GM19043 (cell line): ENCODE data around the gene RFNG.
A peak's percentile ranks its signal among the peaks of the same experiment; 100 is the strongest.
"Not testable (repeated sequence)": the region's sequence is repeated elsewhere in the genome, so short reads cannot be mapped to it uniquely, and the experiment has no call there.

ENCODE experiments used
- ATAC-seq: cut with Tn5 transposase; IDR thresholded peaks from one replicate; pipeline ENCODE4 v1.9.1; 2021; ENCODE audit warnings: low read depth; ENCODE audit not compliant: unreplicated experiment

The RFNG gene

DNA sequence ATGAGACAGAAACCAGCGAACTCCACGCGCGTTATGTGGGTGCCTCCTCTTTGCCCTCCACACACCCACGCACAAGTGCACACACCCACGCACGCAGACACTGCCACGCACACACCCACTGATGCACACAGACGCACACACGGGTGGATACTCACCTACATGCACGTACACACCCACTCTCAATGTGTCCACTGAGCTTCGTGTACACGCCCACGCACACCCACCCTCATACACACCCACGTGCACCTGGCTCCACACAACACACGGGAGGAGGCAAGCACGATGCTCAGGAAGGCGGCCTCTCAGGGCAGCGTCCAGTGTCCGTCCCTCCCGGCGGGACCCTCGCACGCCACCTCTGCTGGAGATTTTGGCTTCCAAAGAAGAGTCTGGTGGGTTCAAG, 4.2 kb downstream of the RFNG start:
- ATAC-seq, result no peak

DNA sequence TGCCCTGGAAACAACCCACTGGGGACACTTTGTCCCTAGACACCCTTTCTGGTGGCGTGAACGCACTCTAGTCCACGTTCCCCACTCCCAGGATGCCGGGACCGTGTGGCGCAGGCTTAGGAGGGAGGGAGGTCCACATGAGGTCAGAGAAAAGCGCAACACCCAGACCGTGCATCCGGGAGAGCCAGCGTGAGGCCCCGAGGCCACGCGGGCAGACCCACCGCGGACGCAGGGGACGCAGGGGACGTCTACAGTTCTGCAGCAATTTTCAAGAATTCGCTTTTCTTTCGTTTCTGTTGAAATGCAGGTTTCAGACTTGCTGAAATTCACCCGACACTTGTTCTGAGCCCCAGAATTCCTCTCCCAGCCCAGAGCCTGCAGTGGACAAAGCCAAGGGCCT, 4.7 kb downstream of the RFNG start:
- ATAC-seq, result no peak

DNA sequence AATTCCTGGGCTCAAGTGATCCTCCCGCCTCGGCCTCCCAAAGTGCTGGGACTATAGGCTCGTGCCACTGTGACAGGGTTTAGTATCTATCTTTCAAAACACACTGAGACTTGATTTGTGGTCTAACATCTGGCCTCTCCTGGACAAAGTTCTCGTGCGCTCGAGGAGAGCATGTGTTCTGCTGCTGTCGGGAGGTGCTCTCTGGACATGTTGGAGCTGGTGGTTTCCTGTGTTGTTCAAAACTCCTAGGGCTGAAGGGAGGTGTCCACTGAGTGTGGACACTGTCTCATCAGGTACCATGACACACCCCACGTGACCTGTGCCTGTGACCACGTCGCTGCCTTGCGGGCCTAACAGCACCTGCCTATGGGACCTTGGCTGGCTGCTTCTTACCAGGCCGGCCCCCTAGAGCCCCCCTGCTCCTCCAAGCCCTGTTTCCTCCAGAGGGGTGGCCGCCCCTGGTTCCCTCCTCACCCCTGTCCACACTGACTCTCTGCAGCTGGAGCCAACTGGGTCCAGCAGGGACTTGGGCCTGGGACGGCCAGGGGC, 5.6 kb downstream of the RFNG start:
- ATAC-seq, result no peak

DNA sequence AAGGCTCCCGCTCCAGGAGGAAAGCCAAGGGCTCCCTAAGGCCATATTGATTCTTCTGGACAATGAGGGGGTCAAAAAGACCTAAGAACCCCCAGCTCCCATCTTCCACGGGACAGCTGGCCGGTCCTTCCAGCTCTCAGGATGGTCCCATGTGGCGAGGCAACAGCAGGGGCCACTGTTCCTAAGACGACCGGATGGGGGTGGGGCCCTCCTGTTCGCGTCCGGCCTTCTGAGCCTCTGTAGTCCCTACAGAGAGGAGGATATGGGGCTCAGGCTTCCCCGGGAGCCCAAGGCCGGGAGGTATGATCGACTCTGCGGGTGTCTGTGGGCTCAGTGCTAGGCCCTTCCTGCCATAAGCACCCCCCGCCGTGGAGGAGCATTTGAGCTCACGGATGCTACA, 8.1 kb downstream of the RFNG start:
- ATAC-seq, result no peak

DNA sequence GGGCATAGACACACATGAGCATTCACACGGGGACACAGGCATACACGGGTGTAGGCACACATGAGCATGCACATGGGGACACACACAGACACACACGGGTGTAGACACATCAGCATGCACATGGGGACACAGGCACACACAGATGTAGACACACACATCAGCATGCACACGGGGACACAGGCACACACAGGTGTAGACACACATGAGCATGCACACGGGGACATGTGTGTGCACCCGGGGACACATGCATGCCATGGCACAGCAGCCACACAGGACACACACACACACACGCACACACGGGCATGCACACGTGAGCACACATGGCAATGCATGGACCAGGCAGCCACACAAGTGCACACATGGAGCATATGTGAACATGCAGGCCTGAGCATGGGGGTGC, 9.0 kb downstream of the RFNG start:
- ATAC-seq, result no peak

DNA sequence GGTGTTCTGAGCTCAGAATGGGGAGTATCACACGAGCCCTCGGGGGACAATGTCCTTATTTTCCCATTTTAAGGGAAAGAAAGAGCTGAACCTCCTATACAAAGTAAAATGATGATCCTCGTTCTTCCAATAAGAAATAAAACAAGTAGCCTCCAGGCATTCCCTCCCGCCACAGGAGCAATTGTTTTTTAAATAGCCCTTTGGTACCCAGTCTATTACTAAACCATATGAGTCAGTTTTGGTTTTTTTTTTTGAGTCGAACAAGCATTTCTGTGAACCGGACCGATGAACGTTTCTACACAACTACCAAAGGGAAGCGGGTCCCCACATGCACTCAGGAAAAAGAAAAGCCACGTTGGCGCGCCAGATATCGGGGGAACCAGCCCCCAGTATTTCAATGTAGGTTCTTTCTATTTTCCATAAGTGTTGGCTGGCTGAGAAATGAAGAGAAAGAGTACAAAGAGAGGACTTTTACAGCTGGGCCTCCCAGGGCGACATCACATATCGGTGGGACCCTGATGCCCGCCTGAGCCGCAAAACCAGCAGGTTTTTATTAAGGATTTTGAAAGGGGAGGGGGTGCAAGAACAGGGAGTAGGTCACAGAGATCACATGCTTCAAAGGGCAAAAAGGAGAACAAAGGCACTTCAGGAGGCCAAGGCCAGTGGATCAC, 10.3 kb downstream of the RFNG start:
- ATAC-seq, result no peak

DNA sequence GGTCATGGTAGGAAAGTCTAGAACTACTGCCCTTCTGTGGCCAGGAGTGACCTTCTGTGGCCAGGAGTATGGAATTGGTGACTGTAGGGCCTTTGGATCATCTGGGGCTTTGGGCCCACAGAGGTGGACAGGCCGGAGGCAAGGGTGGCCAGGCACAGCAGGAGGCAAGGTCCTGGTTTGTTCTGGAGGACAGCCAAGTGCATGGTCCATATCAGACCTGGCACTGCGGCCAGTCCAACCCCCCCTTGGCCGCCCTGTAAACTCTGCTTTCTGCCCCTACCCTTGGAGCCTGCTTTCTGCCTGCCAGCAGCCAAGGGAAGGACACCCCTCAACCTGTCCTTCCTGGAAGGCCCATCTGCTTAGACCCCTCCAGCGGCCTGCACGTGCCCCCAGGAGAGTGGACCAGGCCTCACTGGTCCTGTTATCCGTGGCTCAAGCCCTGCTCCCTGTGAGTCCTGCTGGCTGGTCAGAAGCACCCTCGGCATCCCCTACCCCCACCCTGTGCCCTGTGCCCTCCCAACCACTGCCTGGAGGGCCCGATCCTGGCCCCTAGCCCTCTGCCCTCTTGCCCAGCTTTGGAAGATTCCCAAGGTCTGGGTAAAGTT, 11.8 kb downstream of the RFNG start:
- no peak for ATAC-seq

DNA sequence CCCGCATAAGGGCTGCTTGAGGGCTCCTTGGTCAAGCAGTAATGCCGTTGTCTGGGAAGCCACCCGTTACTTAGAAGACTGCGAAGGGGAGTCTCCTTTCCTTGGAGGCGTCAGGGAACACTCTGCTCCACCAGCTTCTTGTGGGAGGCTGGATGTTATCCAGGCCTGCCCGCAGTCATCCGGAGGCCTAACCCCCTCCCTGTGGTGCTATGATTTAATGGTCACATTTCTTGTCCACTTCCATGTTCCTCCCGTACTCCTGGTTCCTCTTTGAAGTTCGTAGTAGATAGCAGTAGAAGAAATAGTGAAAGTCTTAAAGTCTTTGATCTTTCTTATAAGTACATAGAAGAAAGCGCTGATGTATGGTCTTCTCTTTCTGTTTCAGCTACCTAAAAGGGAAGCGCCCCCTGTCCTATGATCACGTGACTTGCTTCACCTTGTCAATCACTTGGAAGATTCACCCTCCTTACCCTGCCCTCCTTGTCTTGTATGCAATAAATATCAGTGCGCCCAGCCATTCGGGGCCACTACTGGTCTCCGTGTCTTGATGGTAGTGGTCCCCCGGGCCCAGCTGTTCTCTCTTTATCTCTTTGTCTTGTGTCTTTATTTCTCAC, 12.7 kb downstream of the RFNG start:
- not testable (repeated sequence) for ATAC-seq

DNA sequence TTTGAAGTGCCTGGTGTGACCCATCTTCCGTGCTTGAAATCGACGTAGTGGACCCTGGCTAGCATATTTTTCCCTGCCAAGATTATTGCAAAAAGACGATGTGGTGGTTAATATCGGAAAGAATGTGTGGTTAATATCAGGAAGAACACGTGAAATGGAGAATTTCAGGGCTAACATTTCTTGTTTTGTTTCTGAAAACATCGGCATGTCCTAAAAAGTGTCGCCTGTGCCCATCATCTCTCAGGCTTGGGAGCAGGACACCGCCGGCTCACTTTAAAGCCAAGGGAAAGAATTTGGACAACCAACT, 13.8 kb downstream of the RFNG start:
- no peak for ATAC-seq

DNA sequence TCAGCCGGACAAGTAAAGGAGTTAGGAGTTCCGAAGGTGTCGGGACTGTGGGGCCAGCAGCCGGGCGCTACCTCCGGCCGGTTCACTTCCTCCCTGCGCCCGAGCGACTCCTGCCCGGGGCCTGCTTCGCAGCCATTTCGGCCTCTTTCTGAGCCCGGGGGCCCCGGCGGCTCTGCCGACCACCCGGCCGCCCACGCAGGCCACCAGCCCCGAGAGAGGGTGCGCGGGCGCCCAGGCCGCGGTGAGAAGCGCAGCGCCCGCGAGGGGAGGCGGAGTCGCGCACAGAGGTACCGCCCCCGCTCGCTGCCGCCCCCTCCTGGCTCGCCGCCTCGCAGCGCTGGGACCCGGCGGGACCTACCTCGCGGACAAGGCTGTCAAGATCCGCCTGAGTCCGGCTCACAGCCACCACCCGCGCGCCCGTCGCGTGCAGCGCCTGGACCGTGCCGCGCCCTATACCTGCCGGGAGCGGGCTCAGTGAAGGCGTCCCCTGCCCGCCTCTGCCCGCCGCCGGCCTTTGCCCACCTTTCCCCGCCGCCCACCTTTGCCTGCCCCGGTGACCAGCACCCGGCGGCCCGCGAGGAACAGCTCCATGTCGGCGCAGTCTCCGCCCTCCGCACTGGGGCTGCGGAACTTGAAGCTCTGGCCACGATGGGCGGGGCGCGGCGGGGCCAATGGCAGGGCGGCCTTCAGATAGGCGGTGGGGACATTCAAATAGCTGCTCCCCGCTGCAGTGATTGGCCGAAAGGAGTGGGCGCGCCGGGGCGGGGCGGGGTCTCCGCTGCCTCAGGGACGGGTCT, 14.3 kb downstream of the RFNG start, which contains the start of gene DCXR:
DCXR (minus strand) TSS at position 606 of the 797 bp plus-strand sequence; CDS start at position 591, 15 bp downstream.
- ATAC-seq, result peak; percentile 85

DNA sequence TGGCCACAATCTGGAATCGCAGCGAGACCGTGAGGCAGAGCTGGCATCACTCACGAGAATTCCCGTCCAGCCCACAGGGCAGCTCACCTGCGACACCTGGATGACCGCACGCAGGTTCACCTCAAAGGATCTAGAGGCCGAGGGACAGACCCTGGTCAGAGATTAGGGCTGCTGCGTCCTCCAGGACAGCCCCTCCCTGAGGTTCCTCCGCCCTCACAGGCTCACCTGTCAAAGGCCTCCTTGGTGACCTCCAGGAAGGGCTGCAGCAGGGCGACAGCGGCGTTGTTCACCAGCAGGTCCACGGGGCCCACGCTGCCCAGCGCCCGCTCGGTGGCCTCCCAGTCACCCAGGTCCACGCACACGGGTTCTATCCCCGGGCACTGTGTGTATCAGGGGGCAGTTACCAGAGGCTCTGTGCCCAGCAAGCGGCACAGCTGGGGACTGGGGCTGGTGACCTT, 14.9 kb downstream of the RFNG start:
- ATAC-seq, result no peak

DNA sequence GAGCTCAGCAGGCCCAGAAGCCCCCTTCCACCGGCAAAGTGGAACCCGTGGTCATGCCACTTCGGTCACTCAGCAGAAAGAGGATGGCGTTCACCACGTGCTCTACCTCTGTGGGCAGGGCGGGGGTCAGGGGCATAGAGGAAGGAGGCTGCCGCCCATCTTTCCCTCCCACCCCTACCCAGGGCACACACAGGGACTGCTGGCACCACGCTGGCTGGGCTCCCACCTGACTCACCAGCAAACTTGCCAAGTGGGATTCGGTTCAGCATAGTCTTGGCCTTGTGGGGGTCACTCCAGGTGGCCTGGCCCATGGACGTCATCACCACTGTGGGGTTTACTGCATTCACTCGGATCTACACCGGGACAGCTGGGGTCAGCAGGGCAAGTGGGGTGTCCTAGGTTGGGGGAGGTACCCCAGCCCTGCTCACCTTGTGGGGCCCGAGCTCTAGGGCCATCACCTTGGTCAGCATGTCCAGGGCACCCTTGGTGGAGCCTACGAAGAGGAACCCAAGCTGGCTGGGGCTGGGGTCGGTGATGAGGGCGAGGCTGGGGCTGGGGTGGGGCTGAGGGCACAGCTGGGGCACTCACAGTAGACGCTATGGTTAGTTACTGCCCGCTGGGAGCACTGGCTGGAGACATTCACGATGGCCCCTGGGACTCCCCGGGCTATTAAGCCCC, 15.5 kb downstream of the RFNG start:
- no peak for ATAC-seq

DNA sequence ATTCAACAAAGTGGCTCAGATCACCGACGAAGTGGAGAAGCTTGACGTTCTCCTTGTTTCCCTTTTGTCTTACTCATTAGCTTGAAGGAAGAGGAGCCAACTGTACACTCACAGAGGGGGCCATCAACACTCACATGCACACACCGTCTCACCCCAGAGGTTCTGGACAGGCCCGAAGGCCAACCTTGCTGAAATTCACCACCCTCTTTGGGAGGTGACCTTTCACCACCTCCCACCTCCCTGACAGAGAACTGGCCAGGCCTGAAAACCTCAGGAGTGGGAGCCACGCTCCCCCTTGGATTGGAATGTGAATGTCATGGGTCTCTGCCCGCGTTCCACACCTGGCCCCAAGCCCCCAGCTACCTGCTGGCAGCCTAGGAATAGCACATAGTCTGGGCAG, 16.1 kb downstream of the RFNG start:
- ATAC-seq, result no peak

DNA sequence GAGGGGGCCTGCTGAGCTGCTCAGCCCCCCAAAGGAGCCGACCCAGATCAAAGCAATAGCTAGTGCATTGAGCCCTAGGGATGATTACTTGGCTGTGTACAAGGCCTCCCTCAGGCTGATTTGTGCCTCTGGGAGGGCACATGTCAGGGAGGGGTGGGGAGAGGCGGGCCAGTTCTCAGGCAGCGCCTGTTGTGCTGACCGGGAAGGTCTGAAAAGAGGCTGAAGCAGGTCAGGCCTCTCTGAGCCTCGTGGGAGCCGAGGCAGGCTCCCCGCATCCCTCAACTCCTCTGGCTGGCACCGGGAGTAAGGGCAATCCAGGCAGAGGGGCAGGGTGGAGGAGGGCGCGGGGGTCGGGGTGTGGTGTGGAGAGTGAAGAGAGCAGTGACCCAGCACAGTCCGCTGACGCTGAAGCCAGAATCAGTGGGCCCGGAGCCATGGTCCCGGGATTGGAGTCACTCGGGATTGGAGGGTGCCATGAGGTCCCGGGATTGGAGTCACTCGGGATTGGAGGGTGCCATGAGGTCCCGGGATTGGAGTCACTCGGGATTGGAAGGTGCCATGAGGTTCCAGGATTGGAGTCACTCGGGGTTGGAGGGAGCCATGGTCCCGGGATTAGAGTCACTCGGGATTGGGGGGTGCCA, 17.1 kb downstream of the RFNG start:
- no peak for ATAC-seq

DNA sequence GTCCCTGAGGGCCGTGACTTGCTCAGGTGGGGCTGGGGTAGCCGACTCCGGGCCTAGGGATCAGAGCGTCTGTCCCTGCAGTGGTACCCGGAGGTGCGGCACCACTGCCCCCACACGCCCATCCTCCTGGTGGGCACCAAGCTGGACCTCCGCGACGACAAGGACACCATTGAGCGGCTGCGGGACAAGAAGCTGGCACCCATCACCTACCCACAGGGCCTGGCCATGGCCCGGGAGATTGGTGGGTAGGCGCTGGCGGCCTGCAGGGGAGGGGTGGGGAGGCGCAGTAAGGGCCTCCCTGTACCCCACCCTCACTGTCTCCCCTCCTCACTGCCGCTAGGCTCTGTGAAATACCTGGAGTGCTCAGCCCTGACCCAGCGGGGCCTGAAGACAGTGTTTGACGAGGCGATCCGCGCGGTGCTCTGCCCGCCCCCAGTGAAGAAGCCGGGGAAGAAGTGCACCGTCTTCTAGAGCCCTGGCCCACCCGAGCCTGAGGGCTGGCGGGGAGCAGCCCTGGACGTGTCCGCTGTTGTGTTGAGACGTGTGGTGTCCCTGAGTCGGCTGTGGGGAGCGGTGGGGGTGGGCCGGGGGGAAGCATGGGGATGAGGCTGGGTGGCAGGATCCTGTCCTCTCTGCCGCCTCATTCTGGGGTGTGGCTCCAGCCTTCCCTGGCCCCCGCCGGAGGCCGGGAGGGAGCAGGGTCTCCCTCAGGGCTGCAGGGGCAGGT, 18.1 kb downstream of the RFNG start:
- ATAC-seq, result no peak

DNA sequence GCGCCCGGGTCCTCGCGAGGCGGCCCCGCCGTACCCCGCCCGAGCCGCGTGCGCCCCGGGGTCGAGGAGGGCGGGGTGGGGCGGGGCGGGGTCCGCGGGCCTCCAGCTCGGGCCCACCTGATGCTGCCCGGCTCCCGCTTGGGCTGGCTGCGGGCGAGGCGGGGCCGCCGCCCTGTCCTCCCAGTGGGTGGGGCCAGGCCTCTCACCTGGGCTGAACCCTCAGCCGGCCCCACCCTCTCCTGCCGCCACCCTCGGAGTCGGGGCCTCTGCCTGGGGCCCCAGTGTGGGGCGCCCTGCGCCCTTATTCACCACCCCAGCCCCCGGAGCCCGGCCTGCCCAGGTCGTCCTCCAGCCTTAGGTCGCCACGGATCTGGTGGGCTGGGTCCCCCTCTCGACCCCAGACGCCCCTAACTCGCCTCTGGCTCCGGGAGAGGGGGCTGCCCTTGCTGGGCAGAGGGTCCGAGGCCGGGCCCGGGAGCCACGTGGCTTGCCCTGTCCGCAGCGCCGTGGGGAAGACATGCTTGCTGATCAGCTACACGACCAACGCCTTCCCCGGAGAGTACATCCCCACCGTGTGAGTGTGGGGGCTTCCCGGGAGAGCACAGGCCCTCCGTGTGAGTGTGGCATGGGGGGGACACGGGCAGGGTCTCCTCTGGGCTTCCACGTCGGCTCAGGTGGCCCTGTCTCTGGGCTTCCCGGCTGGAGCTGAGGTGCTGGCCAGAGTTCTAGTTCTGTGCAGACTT, 19.6 kb downstream of the RFNG start:
- ATAC-seq, result no peak

DNA sequence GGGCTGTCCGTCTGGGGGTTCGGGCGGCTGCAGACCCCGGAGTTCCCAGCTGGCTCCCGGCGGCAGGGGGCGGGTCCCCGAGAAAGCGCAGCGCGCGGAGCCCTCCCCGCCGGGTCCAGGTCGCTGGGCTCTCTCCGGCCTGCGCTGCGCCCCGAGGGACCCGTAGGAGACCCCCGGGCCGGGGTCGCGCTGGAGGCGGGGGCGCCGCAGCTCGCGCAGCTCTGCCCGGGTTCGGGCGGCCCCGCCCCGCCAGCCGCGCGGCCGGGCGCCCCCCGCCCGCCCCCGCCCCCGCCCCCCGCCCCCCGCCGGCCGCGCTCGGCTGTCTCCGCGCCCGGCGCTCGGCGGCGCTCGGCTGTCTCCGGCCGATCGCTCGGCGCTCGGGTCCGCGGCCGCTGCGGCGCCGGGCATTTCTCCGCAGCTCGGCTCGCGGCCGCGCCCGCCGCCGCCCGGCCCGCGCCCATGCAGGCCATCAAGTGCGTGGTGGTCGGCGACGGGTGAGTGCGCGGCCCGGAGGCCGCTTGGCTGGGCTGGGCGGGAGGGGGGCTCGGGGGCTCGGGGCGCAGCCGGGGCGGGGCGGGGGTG, 20.2 kb downstream of the RFNG start, which contains the start of gene RAC3:
RAC3 (plus strand) TSS at position 376 of the 582 bp plus-strand sequence; CDS start at position 460, 84 bp downstream.
- no peak for ATAC-seq
